Vagina (tissue), 2 donors: ENCODE data around the gene LDLRAD3. TPM values are rescaled to one million over a fixed set of nuclear protein-coding genes. Genes with fewer than 3 reads are reported as not detected.

Experiments
- DNase-seq, 2 donors: peaks; one replicate each; pipeline ENCODE4 v3.0.0-alpha.2; 2017; ENCODE audit errors: extremely low spot score in 2 of 2
- H3K27ac ChIP-seq: fragments of 200-600 bp; sonication (generic); one replicate; pipeline ENCODE4 v1.5.1; 2019
- H3K27me3 ChIP-seq: fragments of 200-600 bp; sonication (generic); one replicate; pipeline ENCODE4 v1.5.1; 2019
- H3K36me3 ChIP-seq, 2 donors: fragments of 200-600 bp; sonication (generic); one replicate each; pipeline ENCODE4 v1.5.1; 2017 to 2019
- H3K4me1 ChIP-seq: fragments of 200-600 bp; sonication (generic); one replicate; pipeline ENCODE4 v1.5.1; 2019
- H3K4me3 ChIP-seq, 2 donors: fragments of 200-600 bp; sonication (generic); 1 replicate in 1 of 2; 2 replicates in 1 of 2; pipeline ENCODE4 v1.5.1; 2016 to 2019
- H3K9me3 ChIP-seq: fragments of 200-600 bp; sonication (generic); one replicate; pipeline ENCODE4 v1.5.1; 2019
- POLR2A ChIP-seq, 2 donors: fragments of 450-650 bp; IDR thresholded peaks; one replicate each; pipeline ENCODE4 v1.6.1; 2017; ENCODE audit warnings: antibody characterized with exemption in 2 of 2, mild to moderate bottlenecking in 2 of 2, moderate library complexity in 2 of 2
- POLR2AphosphoS5 ChIP-seq, 2 donors: sonication (generic); formaldehyde crosslinking; IDR thresholded peaks; one replicate each; pipeline ENCODE4 v1.9.0; 2017; ENCODE audit warnings: antibody characterized with exemption in 2 of 2, mild to moderate bottlenecking in 2 of 2, low read depth in 1 of 2; ENCODE audit not compliant: insufficient read depth in 1 of 2
- intact Hi-C: fragments of 100-400 bp; cut with DNase I; formaldehyde crosslinking; loops from one replicate; pipeline ENCODE4 v1.15.1; 2023
- total RNA-seq: library from RNA; depleted of rRNA; stranded (reverse); fragments of >200 nt; gene quantifications from one replicate; pipeline ENCODE4 v1.2.3, GENCODE V29; 2016
- TF ChIP-seq, protein P1 (sequence below), 3 experiments: fragments of 450-650 bp in 2 of 3; fragments of 200-600 bp in 1 of 3; sonication (generic) in 1 of 3; IDR thresholded peaks; one replicate each; pipeline ENCODE4 v1.5.1; 2017 to 2019; ENCODE audit warnings: antibody characterized with exemption in 3 of 3, mild to moderate bottlenecking in 2 of 3, moderate library complexity in 2 of 3

Gene LDLRAD3
- total RNA-seq, 1 donor from 2014 or later, result 34.4 TPM

DNA sequence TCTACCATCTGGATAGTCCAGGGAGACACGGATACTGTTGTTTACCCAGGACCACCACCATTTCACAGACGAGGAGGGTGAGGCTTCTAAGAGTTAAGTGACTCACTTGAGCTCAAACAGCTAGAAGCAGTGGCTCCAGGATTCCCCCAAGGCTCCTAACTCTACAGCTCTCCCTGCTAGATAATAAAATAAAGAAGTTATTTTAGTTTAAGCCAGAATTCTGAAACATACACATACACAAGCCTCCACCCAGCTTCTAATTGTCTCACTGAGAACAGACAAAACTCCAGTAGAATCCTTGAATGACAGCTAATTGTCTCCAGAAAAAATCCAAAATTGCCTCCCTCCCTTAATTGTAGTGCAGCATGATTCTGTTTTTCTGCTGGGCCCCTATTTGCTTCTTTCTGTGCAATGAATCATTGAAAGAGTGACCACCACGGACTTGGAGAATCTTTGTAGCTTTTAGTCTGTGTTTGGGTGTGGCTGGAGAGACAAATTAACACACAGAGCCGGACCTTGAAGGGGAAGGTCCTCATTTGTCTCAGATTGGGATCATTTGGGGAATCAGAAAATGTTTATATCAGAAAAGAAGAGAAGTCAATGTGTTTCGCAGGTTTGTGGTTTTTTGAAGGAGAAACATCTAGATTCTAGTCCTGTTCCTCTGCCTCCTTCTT, 280.5 kb downstream of the LDLRAD3 start:
- no peak for DNase-seq
- no peak overlapping the region for H3K4me3 ChIP-seq
- H3K4me1 ChIP-seq, result peaks cover 11% of the 10 kb centered on the region
- intact Hi-C loops, result no loop called here
- TF ChIP-seq POLR2A (IDR thresholded peaks at IDR 0.05) (no peak), POLR2AphosphoS5 (IDR thresholded peaks at IDR 0.05; ENCODE audit: insufficient read depth in 1 of 2, low read depth in 1 of 2) (no peak)
- TF ChIP-seq, protein P1, sequence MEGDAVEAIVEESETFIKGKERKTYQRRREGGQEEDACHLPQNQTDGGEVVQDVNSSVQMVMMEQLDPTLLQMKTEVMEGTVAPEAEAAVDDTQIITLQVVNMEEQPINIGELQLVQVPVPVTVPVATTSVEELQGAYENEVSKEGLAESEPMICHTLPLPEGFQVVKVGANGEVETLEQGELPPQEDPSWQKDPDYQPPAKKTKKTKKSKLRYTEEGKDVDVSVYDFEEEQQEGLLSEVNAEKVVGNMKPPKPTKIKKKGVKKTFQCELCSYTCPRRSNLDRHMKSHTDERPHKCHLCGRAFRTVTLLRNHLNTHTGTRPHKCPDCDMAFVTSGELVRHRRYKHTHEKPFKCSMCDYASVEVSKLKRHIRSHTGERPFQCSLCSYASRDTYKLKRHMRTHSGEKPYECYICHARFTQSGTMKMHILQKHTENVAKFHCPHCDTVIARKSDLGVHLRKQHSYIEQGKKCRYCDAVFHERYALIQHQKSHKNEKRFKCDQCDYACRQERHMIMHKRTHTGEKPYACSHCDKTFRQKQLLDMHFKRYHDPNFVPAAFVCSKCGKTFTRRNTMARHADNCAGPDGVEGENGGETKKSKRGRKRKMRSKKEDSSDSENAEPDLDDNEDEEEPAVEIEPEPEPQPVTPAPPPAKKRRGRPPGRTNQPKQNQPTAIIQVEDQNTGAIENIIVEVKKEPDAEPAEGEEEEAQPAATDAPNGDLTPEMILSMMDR (IDR thresholded peaks at IDR 0.05), result no peak
- H3K9me3 ChIP-seq, result peaks cover 9% of the 10 kb centered on the region
- H3K27me3 ChIP-seq, result no peaks in the 10 kb centered on the region
- H3K36me3 ChIP-seq, result no peaks in the 10 kb centered on the region
- no peak overlapping the region for H3K27ac ChIP-seq

DNA sequence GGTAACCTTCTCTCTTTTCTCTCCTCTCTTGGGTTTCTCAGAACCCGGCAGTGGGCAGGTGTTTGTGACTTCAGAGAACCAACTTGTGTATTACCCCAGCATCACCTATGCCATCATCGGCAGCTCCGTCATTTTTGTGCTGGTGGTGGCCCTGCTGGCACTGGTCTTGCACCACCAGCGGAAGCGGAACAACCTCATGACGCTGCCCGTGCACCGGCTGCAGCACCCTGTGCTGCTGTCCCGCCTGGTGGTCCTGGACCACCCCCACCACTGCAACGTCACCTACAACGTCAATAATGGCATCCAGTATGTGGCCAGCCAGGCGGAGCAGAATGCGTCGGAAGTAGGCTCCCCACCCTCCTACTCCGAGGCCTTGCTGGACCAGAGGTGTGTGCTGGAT, 283.2 kb downstream of the LDLRAD3 start:
- Histone ChIP-seq H3K27me3 (no peaks in the 10 kb centered on the region), H3K9me3 (no peaks in the 10 kb centered on the region), H3K27ac (no peak overlapping the region), H3K4me1 (peaks cover 25% of the 10 kb centered on the region), H3K4me3 (no peak overlapping the region), H3K36me3 (no peaks in the 10 kb centered on the region)
- TF ChIP-seq POLR2A (IDR thresholded peaks at IDR 0.05) (no peak), POLR2AphosphoS5 (IDR thresholded peaks at IDR 0.05; ENCODE audit: insufficient read depth in 1 of 2, low read depth in 1 of 2) (no peak)
- TF ChIP-seq, protein P1 (IDR thresholded peaks at IDR 0.05), result no peak
- no peak for DNase-seq
- intact Hi-C loops, result no loop called here

- DNase-seq, result no peak
- no peak for TF ChIP-seq POLR2A (IDR thresholded peaks at IDR 0.05)
- TF ChIP-seq, protein P1 (IDR thresholded peaks at IDR 0.05), result no peak
- no peak for TF ChIP-seq POLR2AphosphoS5 (IDR thresholded peaks at IDR 0.05; ENCODE audit: insufficient read depth in 1 of 2, low read depth in 1 of 2)
- no peaks in the 10 kb centered on the region for H3K36me3 ChIP-seq
Measured at GRCh38 chr11:36228689-36229088, 284.8 kb downstream of the LDLRAD3 start.

GRCh38 chr11:36229091-36229705, 285.3 kb downstream of the LDLRAD3 start:
- no peak for TF ChIP-seq POLR2A (IDR thresholded peaks at IDR 0.05)
- no peak for TF ChIP-seq POLR2AphosphoS5 (IDR thresholded peaks at IDR 0.05; ENCODE audit: insufficient read depth in 1 of 2, low read depth in 1 of 2)
- TF ChIP-seq, protein P1 (IDR thresholded peaks at IDR 0.05), result no peak
- Histone ChIP-seq H3K36me3 (no peaks in the 10 kb centered on the region), H3K27ac (no peak overlapping the region), H3K27me3 (no peaks in the 10 kb centered on the region), H3K9me3 (no peaks in the 10 kb centered on the region), H3K4me3 (no peak overlapping the region), H3K4me1 (peaks cover 16% of the 10 kb centered on the region)
- DNase-seq, result no peak
- intact Hi-C loops, result no loop called here

More at GRCh38 chr11:36228689-36229088, 284.8 kb downstream of the LDLRAD3 start:
- Histone ChIP-seq H3K27me3 (no peaks in the 10 kb centered on the region), H3K4me1 (peaks cover 16% of the 10 kb centered on the region), H3K9me3 (no peaks in the 10 kb centered on the region), H3K27ac (no peak overlapping the region), H3K4me3 (no peak overlapping the region)
- intact Hi-C loops, result no loop called here
